ENCODE measurements around the gene ENTHD1.

Gene ENTHD1

GRCh38 chr22:39893526-39893925, at the start of gene ENTHD1:
TSS of gene ENTHD1 (minus strand) at chr22:39893760. CDS start at chr22:39887748, 6,012 bp downstream.
- Histone ChIP-seq H3K27ac (no peak within 1 kb of the TSS), H3K9ac (ENCODE audit: insufficient read length) (no peak within 1 kb of the TSS), H3K36me3 (ENCODE audit: insufficient read depth, low read length) (no peaks in the 10 kb centered on the region), H3K4me3 (no peak within 1 kb of the TSS), H3K9me3 (ENCODE audit: low read depth, low read length) (no peaks in the 10 kb centered on the region)
- DNase-seq (ENCODE audit: low read depth, low spot score), result no peak
- TF ChIP-seq POLR2AphosphoS5 (IDR thresholded peaks at IDR 0.05; ENCODE audit: borderline replicate concordance, low read depth, low read length) (no peak), EZH2 (IDR thresholded peaks at IDR 0.05) (no peak), FOXP2 (optimal IDR thresholded peaks at IDR 0.05; ENCODE audit: control extremely low read depth, extremely low read length, insufficient read depth) (no peak)

DNA sequence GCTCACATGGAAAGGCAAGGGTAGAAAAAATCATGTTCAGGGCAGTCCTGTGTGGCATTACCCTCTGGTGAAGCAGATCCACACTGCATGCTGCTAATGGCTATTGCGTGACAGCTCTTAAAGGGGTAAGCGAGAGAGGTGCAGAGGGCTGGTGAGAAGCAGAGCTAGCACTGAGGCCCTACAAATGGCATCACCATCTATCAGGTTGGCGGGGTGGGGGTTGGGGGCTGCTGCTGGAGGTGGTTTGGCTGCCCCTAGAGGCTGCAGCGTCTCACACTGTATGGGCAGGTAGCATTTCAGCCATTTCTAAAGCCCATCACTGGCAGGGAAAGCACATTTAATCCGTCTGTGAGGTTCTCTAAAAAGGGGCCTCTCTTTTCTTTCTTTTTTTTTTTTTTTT, 49.8 kb upstream of the ENTHD1 start:
- Histone ChIP-seq H3K27ac (no peak overlapping the region), H3K9ac (ENCODE audit: insufficient read length) (no peak overlapping the region), H3K36me3 (ENCODE audit: insufficient read depth, low read length) (no peaks in the 10 kb centered on the region), H3K4me3 (no peak overlapping the region), H3K9me3 (ENCODE audit: low read depth, low read length) (no peaks in the 10 kb centered on the region)
- no peak for DNase-seq (ENCODE audit: low read depth, low spot score)
- TF ChIP-seq FOXP2 (optimal IDR thresholded peaks at IDR 0.05; ENCODE audit: control extremely low read depth, extremely low read length, insufficient read depth), result no peak
- TF ChIP-seq EZH2 (IDR thresholded peaks at IDR 0.05), result no peak
- TF ChIP-seq POLR2AphosphoS5 (IDR thresholded peaks at IDR 0.05; ENCODE audit: borderline replicate concordance, low read depth, low read length), result no peak

- no peak for DNase-seq (ENCODE audit: low read depth, low spot score)
- no peak overlapping the region for H3K27ac ChIP-seq
- no peaks in the 10 kb centered on the region for H3K36me3 ChIP-seq (ENCODE audit: insufficient read depth, low read length)
- no peak for TF ChIP-seq FOXP2 (optimal IDR thresholded peaks at IDR 0.05; ENCODE audit: control extremely low read depth, extremely low read length, insufficient read depth)
- no peak for TF ChIP-seq EZH2 (IDR thresholded peaks at IDR 0.05)
- TF ChIP-seq POLR2AphosphoS5 (IDR thresholded peaks at IDR 0.05; ENCODE audit: borderline replicate concordance, low read depth, low read length), result no peak
- no peak overlapping the region for H3K9ac ChIP-seq (ENCODE audit: insufficient read length)
- H3K9me3 ChIP-seq (ENCODE audit: low read depth, low read length), result no peaks in the 10 kb centered on the region
- no peak overlapping the region for H3K4me3 ChIP-seq
Measured at GRCh38 chr22:39942439-39943230, 49.1 kb upstream of the ENTHD1 start.

DNA sequence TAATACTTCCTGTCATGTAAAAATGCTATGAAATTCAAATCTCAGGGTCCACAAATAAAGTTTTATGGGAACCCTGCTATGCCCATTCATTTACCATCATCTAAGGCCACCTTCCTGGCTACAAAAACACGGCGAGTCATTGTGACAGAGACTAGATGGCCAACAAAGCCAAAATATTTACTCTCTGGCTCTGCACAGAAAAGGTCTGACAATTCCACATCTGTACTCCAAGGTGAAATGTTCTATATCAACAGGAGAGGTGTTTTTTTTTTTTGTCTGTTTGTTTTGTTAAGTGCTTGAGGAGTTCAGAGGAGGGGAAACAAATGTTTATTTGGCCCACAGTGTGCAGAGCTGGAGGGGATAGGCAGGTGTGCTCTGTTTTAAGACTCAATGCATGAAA, 48.0 kb upstream of the ENTHD1 start:
- H3K27ac ChIP-seq, result peak overlapping the region; percentile 27
- TF ChIP-seq FOXP2 (optimal IDR thresholded peaks at IDR 0.05; ENCODE audit: control extremely low read depth, extremely low read length, insufficient read depth) (no peak), EZH2 (IDR thresholded peaks at IDR 0.05) (no peak), POLR2AphosphoS5 (IDR thresholded peaks at IDR 0.05; ENCODE audit: borderline replicate concordance, low read depth, low read length) (no peak)
- no peak for DNase-seq (ENCODE audit: low read depth, low spot score)

DNA sequence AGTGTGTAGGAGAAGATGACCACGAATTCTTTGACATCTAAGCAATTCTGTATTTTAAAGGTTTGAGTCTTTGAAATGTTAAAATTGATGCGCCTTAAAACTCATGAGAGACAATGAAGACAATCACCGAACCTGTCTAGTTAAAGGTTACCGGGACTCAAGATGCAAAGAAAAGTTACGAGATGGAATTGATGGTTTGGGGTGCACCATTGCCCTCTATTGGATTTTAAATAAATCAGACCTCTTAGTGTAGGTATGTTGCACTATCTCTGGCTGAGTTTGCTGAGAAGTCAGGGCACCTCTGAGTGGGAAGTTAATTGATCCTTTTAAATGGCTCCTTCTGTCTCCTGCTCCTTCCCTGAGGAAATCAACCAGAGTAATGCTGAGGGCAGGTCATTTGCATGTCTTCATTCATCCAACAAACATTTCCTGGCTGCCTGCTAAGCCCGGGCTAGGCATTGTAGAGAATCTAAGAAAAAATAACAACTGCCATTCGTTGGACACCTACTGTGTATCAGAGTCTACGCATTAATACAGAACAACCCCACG, 47.3 kb upstream of the ENTHD1 start:
- Histone ChIP-seq H3K9me3 (ENCODE audit: low read depth, low read length) (no peaks in the 10 kb centered on the region), H3K9ac (ENCODE audit: insufficient read length) (no peak overlapping the region), H3K4me3 (peak overlapping the region; percentile 19; the same call in 1 of the 2 replicates), H3K36me3 (ENCODE audit: insufficient read depth, low read length) (no peaks in the 10 kb centered on the region), H3K27ac (peak overlapping the region; percentile 27)
- no peak for TF ChIP-seq FOXP2 (optimal IDR thresholded peaks at IDR 0.05; ENCODE audit: control extremely low read depth, extremely low read length, insufficient read depth)
- TF ChIP-seq EZH2 (IDR thresholded peaks at IDR 0.05), result no peak
- no peak for TF ChIP-seq POLR2AphosphoS5 (IDR thresholded peaks at IDR 0.05; ENCODE audit: borderline replicate concordance, low read depth, low read length)
- DNase-seq (ENCODE audit: low read depth, low spot score), result no peak

More for the DNA sequence above, 48.0 kb upstream of the ENTHD1 start:
- H3K36me3 ChIP-seq (ENCODE audit: insufficient read depth, low read length), result no peaks in the 10 kb centered on the region
- H3K9me3 ChIP-seq (ENCODE audit: low read depth, low read length), result no peaks in the 10 kb centered on the region
- no peak overlapping the region for H3K9ac ChIP-seq (ENCODE audit: insufficient read length)
- H3K4me3 ChIP-seq, result no peak overlapping the region

DNA sequence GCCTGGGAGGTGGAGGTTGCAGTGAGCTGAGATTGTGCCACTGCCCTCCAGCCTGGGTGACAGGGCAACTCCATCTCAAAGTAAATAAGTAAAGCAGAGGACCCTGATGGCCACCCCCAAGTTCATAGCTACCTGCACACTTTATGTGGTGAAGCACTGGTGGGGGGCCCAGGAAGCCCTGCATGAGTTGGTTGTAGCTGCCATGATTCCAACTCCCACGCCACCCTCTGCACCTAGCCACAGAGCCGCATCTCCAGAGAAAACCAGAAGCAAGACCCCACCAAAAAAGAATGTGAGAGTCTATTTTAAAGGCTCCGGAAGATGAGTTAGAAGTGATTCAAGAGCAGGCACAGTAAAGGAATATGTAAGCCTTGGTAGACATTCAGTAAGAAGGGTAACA, 46.3 kb upstream of the ENTHD1 start:
- Histone ChIP-seq H3K9ac (ENCODE audit: insufficient read length) (no peak overlapping the region), H3K36me3 (ENCODE audit: insufficient read depth, low read length) (no peaks in the 10 kb centered on the region), H3K9me3 (ENCODE audit: low read depth, low read length) (no peaks in the 10 kb centered on the region), H3K4me3 (no peak overlapping the region), H3K27ac (no peak overlapping the region)
- no peak for DNase-seq (ENCODE audit: low read depth, low spot score)
- TF ChIP-seq FOXP2 (optimal IDR thresholded peaks at IDR 0.05; ENCODE audit: control extremely low read depth, extremely low read length, insufficient read depth) (no peak), POLR2AphosphoS5 (IDR thresholded peaks at IDR 0.05; ENCODE audit: borderline replicate concordance, low read depth, low read length) (no peak), EZH2 (IDR thresholded peaks at IDR 0.05) (no peak)

GRCh38 chr22:39938509-39939111, 45.0 kb upstream of the ENTHD1 start:
- H3K36me3 ChIP-seq (ENCODE audit: insufficient read depth, low read length), result no peaks in the 10 kb centered on the region
- H3K27ac ChIP-seq, result no peak overlapping the region
- H3K9me3 ChIP-seq (ENCODE audit: low read depth, low read length), result no peaks in the 10 kb centered on the region
- no peak for DNase-seq (ENCODE audit: low read depth, low spot score)
- TF ChIP-seq POLR2AphosphoS5 (IDR thresholded peaks at IDR 0.05; ENCODE audit: borderline replicate concordance, low read depth, low read length) (no peak), EZH2 (IDR thresholded peaks at IDR 0.05) (no peak), FOXP2 (optimal IDR thresholded peaks at IDR 0.05; ENCODE audit: control extremely low read depth, extremely low read length, insufficient read depth) (no peak)
- H3K9ac ChIP-seq (ENCODE audit: insufficient read length), result no peak overlapping the region
- H3K4me3 ChIP-seq, result no peak overlapping the region

GRCh38 chr22:39937906-39938305, 44.3 kb upstream of the ENTHD1 start:
- H3K9ac ChIP-seq (ENCODE audit: insufficient read length), result no peak overlapping the region
- DNase-seq (ENCODE audit: low read depth, low spot score), result no peak
- no peak overlapping the region for H3K27ac ChIP-seq
- H3K4me3 ChIP-seq, result no peak overlapping the region
- TF ChIP-seq EZH2 (IDR thresholded peaks at IDR 0.05) (no peak), POLR2AphosphoS5 (IDR thresholded peaks at IDR 0.05; ENCODE audit: borderline replicate concordance, low read depth, low read length) (no peak), FOXP2 (optimal IDR thresholded peaks at IDR 0.05; ENCODE audit: control extremely low read depth, extremely low read length, insufficient read depth) (no peak)
- H3K36me3 ChIP-seq (ENCODE audit: insufficient read depth, low read length), result no peaks in the 10 kb centered on the region
- no peaks in the 10 kb centered on the region for H3K9me3 ChIP-seq (ENCODE audit: low read depth, low read length)
